GM21390 (cell line): ENCODE measurements around the gene TAB2.
"Not testable (repeated sequence)": the region's sequence is repeated elsewhere in the genome, so short reads cannot be mapped to it uniquely, and the experiment has no call there.

Source experiments
- ATAC-seq: cut with Tn5 transposase; IDR thresholded peaks from one replicate; pipeline ENCODE4 v1.9.1; 2021; ENCODE audit not compliant: unreplicated experiment

The TAB2 gene

DNA sequence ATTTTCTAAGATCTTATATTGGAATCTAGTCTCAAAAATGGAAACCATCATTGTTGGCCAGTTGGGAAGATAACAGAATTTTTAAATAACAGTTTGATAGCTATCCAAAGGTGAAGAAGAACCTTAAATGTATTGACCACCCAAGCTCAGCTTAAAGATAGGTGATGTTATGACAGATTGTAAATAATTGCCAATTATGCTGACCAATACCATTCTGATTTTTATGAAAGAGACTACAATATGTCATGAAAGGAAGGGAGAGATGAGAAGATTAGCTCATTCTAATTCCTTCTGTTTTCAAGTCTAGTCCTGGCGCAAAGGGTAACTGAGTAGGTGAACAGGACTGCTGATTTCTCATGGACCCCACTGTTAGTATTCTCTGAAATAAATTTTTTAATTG lies 5.7 kb upstream of the TAB2 start:
- no peak for ATAC-seq

DNA sequence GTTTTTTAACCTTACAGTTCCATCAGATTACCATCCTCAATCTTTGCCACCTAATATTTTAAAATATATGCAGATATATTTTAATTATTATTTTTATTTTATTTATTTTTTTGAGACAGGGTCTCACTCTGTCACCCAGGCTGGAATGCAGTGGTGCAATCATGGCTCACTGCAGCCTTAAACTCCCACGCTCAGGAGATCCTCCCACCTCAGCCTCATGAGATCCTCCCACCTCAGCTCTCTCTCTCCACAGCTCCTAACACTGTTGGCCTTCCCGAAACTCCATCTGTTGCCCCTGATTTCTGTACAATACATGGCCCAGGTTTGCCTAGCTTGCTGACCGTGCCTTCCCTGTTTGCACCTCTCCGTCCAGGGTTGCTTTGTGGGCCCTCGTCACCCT lies 4.4 kb upstream of the TAB2 start:
- ATAC-seq: no peak

DNA sequence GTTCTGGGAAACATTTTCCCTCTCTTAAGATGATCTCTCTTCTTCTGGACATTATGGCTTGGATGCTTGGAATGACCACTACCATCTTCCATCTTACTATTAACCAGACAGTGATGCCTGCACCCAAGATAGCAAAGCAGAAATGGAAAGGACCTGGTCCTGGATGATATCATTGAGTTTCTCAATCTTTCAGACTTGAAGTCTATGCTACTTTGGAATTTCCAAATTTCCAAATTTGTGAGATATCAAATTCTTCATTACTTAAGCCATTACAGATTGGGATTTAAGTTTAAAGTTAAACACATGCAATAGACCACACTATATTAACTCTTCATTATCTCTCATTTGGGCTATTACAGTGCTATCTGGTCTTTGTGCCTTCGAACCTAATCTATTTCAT lies 3.7 kb upstream of the TAB2 start:
- ATAC-seq: no peak

DNA sequence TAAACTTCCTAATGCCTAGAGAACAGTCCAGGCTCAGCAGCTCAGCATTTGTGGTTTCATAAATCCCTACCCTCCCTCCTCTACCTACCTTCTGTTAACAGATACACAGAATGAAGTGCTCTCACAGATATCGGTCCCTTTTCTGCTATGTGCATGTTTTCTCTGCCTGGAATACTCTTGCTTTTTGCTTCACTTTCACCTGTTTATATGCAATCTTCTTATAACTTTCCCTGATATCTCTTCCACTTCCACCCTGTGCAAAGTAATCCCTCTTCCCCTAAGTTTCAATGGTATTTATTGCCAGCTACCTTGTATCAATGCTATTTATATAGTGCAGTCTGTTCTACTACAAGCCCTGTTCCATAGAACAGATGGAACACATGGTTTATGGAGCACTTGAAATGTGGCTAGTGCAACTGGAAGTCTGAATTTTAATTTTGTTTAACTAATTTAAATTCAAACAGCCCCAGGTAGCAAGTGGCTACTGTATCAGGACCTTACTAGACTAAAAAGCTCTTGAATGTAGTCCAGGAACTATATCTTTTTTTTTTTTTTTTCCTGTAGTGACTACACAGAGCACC lies 3.1 kb upstream of the TAB2 start:
- no peak for ATAC-seq

DNA sequence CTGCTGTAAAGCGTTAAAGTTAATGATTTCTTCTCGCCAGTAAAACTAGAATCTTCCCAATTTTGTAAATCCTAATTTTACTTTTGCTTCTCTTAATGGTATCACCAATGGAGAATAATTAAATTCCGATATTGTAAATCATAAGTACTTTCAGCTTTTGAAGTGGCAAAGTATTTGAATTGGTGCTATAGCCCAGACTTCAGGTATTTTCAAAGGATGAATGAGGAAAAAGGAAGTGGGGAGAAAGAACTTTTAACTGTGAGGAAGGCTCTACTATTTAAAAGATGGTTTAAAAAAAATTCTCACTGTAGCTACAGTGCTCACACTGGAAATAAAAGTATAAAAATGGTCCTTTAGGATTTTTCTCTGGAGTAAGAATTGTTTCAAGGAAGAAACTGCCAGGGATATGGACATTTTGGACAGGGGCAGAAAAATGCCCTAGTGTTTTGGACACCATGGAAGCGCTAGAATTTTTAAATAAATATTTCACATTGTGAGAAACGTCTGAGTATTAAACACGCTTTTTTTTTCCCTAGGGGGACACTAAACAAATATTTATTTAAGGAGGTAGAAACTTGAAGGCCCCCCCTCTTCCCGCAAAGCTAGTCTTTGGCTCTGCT lies 1.3 kb upstream of the TAB2 start:
- no peak for ATAC-seq

DNA sequence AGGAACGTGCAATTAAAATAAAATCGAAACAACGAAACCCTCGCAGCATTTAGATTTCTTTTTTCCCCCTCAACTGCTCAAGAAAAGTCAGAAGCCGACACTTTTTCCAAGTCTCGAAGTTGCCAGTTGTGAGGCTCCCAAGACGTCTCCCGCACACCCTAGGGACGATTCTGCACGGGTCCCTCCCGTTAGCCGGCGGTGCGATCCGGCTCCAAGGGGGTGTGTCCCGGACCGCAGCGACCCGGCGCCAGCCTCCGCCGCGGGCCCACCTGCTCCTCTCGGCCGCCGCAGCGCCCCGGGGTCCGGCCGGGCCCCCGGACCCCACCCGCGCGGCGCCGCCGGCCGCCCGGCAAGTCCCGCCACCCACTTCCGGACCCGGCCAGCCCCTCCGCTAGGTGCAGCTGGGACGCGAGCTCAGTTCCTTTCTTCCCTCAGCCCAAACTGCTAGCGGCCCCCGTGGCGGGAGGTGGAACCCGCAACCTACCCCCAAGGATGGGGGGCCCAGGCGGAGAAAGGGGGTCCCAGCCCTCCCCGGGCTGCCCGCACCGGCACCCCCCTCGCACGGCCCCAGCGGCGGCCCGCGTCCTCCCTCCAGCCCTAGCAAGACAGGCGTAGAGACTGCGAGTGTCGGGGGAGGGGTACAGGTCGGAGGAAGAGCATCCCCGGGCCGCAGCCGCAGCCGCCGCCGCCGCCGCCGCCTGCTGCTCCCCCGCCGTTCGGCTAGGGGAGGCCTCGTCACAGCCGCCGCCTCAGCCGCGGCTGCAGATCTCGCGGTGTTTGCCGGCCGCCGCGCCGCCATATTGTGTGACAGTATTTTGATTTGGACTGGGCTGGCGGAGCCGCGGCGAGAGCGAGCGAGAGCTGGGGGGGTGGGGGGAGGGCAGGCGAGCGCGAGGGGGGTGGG lies 520 bp upstream of the TAB2 start:
- peak; percentile 75 for ATAC-seq

DNA sequence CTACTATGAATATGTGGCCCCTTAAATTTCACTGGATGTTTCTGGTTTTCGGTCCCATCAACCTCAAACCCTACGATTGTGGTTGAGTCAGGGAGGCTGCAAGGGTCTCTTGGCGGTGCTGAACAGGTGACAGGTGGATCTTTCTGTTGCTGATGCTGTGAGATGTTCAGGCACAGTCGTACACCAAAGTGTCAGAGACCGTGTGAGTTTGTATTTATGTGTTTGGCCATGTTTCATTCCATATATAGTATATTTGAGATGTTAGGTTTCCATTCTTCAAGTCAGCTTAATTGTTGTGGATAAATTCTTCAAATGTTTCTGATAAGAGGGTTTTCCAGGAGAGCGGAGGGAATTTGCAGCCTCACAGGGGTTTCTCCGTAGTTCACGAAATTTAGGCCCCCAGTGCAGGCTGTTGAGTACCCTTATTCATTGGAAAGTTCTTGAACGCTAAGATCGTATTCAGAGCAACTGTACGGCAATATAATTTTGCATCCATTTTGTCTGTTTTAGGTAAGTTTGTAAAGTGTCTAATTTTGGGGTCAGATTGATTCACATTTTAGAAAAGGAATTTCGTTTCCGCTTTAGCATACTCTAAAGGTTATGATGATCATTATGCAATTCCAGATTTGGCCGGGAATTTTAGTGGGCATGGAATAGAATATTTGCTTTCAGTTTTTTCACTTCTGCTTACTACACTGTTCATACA lies 1.2 kb downstream of the TAB2 start:
- no peak for ATAC-seq

DNA sequence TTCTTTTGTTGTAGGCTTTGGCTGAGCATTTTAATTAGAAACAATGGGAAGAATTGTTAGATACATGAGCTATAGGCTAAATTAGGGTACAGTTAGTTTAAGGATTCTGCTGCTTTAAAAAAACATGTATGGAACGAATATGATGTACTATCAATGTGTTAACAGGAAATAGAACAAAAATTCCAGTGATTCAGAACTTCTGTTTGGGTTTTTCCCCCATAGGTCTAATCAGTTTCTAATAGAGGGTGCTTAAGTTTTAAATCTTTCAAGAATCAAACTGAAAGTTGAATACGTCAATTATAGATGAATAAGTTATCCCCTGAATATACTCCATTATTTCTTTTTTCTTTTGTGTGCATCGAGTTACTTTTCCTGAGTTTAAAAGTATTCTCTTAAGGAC lies 1.9 kb downstream of the TAB2 start:
- ATAC-seq: no peak

DNA sequence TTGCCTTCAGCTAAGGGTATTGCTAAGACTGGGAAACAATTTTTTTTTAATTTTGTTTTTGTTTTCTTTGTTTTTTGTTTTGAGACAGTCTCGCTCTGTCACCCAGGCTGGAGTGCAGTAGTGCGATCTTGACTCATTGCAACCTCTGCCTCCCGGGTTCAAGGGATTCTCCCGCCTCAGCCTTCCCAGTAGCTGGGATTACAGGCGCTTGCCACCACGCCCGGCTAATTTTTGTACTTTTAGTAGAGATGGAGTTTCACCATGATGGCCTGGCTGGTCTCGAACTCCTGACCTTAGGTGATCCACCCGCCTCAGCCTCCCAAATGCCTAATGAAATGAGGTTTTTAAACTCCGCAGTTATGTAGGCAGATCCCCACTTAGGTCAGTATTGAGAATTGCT lies 2.5 kb downstream of the TAB2 start:
- ATAC-seq: not testable (repeated sequence)

DNA sequence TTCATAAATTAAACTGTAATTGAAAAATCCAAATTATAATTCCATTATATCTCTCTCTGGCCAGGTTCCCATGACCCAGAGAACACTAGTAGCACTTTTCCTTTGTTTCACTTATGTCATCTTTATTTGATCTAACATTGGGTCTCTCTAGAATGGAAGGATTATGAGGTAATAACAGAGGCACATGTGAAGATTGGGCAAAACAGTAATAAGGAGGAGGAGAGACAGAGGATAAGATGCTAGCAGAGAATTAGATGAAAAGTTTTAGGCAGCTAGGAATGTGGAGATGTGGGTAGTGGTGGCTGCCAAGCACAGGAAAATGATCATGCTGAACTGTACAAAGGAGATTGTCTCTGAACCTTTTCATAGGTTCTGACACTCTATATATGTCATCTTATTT lies 3.3 kb downstream of the TAB2 start:
- ATAC-seq: no peak

DNA sequence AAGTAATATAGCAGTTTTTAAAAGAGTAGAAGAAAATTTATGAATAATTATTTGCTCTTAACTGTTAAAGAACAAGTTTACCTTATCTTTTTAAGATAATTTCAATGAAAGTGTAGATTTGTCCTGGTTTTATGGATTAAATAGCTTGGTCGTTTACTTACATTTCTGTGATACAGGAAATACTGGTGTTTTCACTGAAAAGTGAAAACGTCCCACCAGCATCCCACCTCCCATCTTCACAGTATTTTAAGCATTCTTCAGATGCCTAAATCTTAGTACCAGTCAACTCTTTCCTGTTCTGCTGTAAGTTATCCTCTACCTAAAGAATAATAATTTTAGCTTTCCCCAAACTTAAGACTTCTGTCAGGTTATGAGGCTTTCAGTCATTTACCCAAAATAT lies 5.8 kb downstream of the TAB2 start:
- ATAC-seq: no peak

DNA sequence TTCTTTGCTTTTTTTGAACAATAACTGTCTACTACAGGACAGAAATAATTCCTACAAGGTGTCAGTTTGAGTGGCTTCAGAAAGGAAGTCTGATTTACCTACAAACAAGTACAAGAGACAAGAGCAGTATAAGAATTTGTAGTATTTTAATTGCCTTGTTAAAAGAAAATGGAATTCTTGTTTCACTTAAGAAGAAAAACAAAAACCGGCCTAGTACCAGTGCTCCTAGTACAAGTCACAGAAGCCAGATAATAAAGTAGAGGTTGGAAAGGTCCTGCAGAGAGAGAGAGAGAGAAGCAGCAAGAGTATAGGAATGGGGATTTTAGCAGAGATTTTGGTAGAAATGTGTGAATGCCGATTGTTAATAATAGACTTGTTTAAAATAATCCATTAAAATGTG lies 6.4 kb downstream of the TAB2 start:
- ATAC-seq: no peak

DNA sequence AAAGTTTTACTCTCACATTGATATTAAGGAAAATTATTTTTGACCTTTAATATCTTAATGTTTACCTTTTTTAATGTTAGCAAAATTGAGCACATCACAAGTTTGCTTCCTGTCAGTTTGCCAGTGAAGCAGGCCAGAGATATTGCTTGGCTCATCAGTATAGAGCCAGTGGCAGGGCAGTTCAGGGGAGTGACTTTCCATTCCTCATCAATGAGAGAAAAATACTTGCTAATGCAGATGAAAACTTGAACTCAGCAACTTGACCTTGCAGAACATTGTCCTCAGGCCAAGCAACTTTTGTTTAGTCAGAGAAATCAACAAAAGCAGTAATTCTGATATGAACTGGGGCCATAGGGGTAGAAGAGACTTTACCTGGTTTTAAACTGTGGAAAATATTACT lies 6.9 kb downstream of the TAB2 start:
- ATAC-seq: no peak

DNA sequence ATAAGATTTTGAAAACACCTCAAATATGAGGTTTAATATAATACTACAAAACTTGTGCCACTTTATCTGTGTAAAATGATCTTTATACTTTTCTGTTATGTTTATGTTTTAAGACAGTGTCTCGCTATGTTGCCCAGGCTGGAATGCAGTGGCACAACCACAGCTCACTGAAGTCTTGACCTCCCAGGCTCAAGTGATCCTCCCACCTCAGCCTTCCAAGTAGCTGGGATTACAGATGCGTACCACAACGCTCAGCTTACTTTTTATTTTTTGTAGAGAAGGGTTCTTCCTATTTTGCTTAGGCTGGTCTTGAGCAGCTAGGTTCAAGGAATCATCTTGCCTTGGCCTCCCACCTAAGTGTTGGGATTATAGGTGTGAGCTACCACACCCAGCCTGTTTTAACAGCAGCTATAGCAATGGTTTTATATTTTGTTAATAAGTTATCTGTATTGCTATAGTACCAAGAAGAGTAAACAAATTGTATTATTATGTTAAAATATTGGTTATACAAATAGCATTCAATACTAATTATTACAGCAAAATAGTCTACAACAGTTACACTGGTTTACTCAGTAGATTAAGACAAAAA lies 8.2 kb downstream of the TAB2 start:
- ATAC-seq: no peak

DNA sequence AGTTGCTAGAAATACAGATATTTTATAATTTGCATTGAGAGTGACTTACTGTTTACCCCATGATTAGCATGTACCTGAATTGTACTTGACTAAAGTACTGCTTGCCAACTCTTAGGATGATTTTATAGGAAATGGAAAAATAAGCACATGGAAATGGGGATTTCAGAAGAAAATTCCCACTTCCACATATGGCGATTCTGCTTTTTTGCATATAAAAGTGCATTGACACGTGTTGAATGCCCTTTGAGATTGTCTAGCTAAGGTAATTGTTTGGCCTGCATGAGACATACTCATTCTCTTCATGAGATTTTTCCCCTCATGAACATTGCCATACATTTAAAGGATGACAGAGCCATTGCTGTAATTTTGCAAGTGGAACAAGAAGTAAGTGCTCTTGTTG lies 10.1 kb downstream of the TAB2 start:
- ATAC-seq: no peak

DNA sequence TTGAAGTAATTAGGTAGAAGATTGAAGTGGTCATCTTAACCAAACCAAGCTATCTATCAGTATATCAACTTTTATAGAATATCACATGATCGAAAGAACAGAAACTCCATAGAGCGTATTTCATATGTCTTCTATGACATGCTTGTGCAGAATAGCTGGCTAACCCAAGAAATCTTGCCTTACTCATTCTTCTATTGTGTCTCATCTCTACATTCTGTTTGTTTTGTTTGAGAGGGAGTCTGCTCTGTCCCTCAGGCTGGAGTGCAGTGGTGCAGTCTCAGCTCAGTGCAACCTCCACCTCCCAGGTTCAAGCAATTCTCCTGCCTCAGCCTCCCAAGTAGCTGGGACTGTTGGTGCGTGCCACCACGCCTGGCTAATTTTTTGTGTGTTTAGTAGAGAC lies 10.6 kb downstream of the TAB2 start:
- ATAC-seq: no peak

DNA sequence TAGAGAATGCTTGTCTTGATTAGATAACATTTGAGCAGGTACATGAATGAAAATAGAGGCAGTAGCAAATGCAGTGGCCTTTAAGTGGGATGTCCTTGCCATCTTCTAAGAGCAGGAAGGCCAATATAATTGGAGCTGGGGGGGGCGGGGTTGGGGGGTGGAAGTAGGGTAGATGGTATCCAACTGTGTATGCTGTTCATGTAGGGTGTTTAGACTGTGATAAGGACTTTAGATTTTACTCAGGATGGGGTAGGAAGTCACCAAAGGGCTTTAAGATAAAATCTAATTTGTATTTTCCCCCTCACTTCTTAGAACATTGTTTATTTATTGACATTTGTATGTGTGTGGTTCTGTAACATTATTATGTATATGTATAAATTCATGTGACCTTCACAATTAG lies 12.0 kb downstream of the TAB2 start:
- no peak for ATAC-seq

DNA sequence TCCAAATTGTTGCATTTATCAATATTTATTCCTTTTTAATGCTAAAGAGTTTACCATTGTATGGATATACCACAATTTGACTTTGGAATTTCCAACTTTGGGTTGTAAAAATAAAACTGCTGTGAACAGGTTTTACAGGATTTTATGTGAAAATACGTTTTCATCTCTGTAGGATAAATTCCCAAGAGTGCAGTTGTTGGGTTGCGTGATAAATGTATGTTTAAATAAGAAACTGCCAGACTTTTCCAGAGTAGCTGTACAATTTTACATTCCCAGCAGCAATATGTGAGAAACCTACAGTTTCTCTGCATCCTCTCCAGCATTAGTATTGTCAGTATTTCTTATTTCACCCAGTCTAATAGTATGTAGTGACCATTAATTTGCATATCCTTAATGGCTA lies 12.6 kb downstream of the TAB2 start:
- ATAC-seq: no peak

DNA sequence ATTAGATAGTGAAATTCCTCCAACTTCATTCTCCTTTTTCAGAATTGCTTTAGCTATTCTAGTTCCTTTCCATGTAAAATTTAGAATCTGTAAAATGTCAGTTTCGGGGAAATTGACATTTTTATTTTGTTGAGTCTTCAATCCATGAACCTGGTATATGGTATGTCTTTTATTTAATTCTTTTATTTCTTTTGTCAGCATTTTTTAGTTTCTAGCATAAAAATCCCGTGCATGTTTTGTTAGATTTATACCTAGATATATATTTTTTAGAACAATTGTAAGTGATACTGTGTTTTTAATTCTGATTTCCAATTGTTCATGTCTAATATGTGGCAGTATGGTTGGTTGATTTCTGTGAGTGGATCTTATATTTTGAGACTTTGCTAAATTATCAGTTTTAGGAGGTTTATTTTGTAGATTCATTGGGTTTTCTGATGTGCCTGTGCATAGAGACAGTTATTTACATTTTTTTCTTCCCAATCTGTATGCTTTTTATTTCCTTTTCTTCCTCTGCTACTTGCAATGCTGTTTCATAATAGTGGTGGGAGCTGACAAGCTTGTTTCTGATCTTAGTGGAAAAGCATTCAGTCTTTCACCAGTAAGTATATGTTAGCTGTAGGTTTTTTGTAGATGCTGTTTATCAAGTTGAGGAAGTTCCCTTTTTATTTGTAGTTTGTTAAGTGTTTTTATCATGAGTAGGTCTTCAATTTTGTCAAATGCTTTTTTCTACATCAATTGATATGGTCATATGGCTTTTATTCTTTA lies 13.7 kb downstream of the TAB2 start:
- no peak for ATAC-seq

DNA sequence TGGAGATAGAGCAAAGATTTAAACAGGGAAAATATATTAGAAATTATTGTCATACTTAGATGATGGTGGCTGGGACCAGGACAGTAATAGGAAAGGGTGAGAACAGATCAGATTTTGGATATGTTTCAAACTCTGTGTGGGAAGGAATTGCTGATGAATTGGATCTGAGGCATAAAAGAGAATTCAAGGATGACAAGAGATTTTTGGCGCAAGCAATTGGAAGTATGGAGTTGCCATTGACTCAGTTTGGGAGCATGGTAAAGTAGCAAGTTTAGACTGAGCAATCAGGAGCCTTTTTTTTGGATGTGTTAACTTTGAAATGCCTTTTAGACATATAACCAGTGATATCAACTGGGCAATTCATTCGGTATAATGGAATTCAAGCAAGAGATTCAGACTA lies 14.4 kb downstream of the TAB2 start:
- ATAC-seq: no peak
